Sigmoid colon (tissue), 7 donors: Measurements from ENCODE around the gene NLRC5. TPM values are rescaled to one million over a fixed set of nuclear protein-coding genes. Genes with fewer than 3 reads are reported as not detected.

ENCODE experiments used
- DNase-seq: peaks from one replicate; pipeline ENCODE4 v3.0.0-alpha.2; 2019
- H3K27ac ChIP-seq, 4 donors: fragments of 200-600 bp; sonication (generic); one replicate each; pipeline ENCODE4 v1.5.1; 2016 to 2019; ENCODE audit warnings: mild to moderate bottlenecking in 1 of 4
- H3K27me3 ChIP-seq, 3 donors: fragments of 200-600 bp; sonication (generic); one replicate each; pipeline ENCODE4 v1.5.1; 2019; ENCODE audit warnings: mild to moderate bottlenecking in 1 of 3
- H3K36me3 ChIP-seq, 4 donors: fragments of 200-600 bp; sonication (generic); one replicate each; pipeline ENCODE4 v1.5.1; 2016 to 2019
- H3K4me1 ChIP-seq, 4 donors: fragments of 200-600 bp; sonication (generic); one replicate each; pipeline ENCODE4 v1.5.1; 2017 to 2019
- H3K4me3 ChIP-seq, 4 donors: fragments of 200-600 bp; sonication (generic); one replicate each; pipeline ENCODE4 v1.5.1; 2017 to 2019; ENCODE audit warnings: mild to moderate bottlenecking in 2 of 4, moderate library complexity in 1 of 4
- H3K9me3 ChIP-seq, 4 donors: fragments of 200-600 bp in 3 of 4; sonication (generic) in 3 of 4; one replicate each; pipeline versions ENCODE4 v1.5.1 to v1.6.1; 2013 to 2019
- EP300 ChIP-seq, 4 donors: sonication (generic); formaldehyde crosslinking; IDR thresholded peaks; one replicate each; pipeline ENCODE4 v1.6.1; 2017; ENCODE audit warnings: antibody characterized with exemption in 4 of 4
- POLR2A ChIP-seq, 2 donors: fragments of 450-650 bp; IDR thresholded peaks; one replicate each; pipeline ENCODE4 v1.6.1; 2016; ENCODE audit warnings: antibody characterized with exemption in 2 of 2, mild to moderate bottlenecking in 2 of 2, moderate library complexity in 2 of 2
- POLR2AphosphoS5 ChIP-seq, 4 donors: sonication (generic); formaldehyde crosslinking; IDR thresholded peaks; one replicate each; pipeline ENCODE4 v1.6.1; 2017; ENCODE audit warnings: antibody characterized with exemption in 4 of 4
- WGBS, 2 donors: extraction: QIAGEN DNeasy Blood & Tissue Kit; methylation state at CpG; one replicate each; pipeline ENCODE4 v1.1.7; 2013; 5-methylcytosine and 5-hydroxymethylcytosine counted together
- intact Hi-C: fragments of 100-400 bp; cut with DNase I; formaldehyde crosslinking; loops from one replicate; pipeline ENCODE4 v1.15.1; 2023
- polyA plus RNA-seq, 3 donors: library from polyadenylated mRNA; stranded (reverse); fragments of 200-250 nt; gene quantifications; one replicate each; pipeline ENCODE4 v1.2.3, GENCODE V29; 2013
- total RNA-seq, 4 donors: library from RNA; depleted of rRNA; stranded (reverse); fragments of >200 nt; gene quantifications; one replicate each; pipeline ENCODE4 v1.1.0, GENCODE V29; 2016
- TF ChIP-seq, protein P1 (sequence below), 4 experiments: fragments of 450-650 bp in 3 of 4; fragments of 200-600 bp in 1 of 4; IDR thresholded peaks; one replicate each; pipeline ENCODE4 v1.5.1; 2016 to 2019; ENCODE audit warnings: antibody characterized with exemption in 4 of 4, mild to moderate bottlenecking in 3 of 4, moderate library complexity in 2 of 4
- donor health status: healthy with polysubstance abuse.
- donor health status: Bipolar disorder and iron deficiency.
- donor health status: healthy.

NLRC5 gene
- total and polyA plus RNA-seq, 7 donors = 9.5 to 119 (median 19.5) TPM

GRCh38 chr16:57041182-57042156, 52.1 kb downstream of the NLRC5 start:
- 56 to 84% methylated on average over 12 of the region's 12 CpGs for WGBS, 2 donors
- H3K4me3 ChIP-seq = no peak overlapping the region
- H3K4me1 ChIP-seq = peaks cover 0 to 11% (median 5%) of the 10 kb centered on the region in 4 donors
- H3K9me3 ChIP-seq = no peaks in the 10 kb centered on the region
- intact Hi-C loops = no loop called here
- H3K27me3 ChIP-seq = no peaks in the 10 kb centered on the region
- TF ChIP-seq POLR2AphosphoS5 (IDR thresholded peaks at IDR 0.05) = no peak
- no peak for TF ChIP-seq EP300 (IDR thresholded peaks at IDR 0.05)
- no peak for TF ChIP-seq POLR2A (IDR thresholded peaks at IDR 0.05)
- TF ChIP-seq, protein P1, sequence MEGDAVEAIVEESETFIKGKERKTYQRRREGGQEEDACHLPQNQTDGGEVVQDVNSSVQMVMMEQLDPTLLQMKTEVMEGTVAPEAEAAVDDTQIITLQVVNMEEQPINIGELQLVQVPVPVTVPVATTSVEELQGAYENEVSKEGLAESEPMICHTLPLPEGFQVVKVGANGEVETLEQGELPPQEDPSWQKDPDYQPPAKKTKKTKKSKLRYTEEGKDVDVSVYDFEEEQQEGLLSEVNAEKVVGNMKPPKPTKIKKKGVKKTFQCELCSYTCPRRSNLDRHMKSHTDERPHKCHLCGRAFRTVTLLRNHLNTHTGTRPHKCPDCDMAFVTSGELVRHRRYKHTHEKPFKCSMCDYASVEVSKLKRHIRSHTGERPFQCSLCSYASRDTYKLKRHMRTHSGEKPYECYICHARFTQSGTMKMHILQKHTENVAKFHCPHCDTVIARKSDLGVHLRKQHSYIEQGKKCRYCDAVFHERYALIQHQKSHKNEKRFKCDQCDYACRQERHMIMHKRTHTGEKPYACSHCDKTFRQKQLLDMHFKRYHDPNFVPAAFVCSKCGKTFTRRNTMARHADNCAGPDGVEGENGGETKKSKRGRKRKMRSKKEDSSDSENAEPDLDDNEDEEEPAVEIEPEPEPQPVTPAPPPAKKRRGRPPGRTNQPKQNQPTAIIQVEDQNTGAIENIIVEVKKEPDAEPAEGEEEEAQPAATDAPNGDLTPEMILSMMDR (IDR thresholded peaks at IDR 0.05) = no peak
- no peak for DNase-seq
- H3K36me3 ChIP-seq = peaks cover 0 to 40% (median 7%) of the 10 kb centered on the region in 4 donors
- no peak overlapping the region for H3K27ac ChIP-seq

DNA sequence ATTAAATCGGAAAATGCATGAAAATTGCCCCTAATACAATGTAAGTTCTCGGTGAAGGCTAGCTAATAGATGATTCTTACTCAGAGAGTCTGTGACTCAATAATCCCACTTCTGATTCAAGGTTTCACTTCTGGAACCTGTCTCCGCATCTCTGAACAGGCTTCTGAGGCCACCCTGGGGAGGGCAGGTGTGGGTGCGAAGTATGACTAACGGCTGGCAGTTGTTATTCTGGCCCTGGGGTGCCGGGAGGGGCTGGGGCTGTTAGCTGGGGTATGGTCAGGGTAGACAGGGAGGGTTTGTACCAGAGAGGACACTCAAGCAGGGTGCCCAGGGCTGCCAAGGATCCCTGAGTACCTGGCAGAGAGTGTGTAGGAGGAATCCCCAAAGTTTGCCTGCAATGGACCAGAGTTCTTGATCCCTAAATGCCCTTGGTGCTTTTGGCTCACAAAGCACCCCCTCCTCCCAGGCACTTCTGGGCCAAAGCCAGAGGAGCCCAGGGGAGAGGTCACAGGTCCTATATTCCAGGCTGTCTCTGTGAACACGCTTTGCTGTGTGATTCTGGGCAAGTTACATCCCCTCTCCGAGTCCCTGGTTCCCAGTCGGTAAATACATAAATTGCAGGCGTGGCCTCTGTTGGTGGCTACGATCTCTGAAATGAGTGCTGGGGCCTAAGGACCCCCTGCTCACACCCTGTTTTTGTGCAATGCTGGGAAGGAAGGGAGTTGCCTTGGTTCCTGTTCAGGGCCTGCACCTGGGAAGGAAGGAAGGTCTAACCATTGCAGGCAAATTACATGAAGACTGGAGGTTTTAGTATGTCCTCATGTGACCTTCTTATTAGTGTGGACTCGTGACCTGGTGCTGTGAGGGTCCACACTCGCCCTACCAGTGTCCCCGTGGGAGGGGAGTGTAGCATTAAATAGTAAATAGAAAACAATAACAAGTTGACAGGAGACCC, 53.1 kb downstream of the NLRC5 start:
- TF ChIP-seq POLR2AphosphoS5 (IDR thresholded peaks at IDR 0.05) (no peak), EP300 (IDR thresholded peaks at IDR 0.05) (no peak), POLR2A (IDR thresholded peaks at IDR 0.05) (no peak)
- TF ChIP-seq, protein P1 (IDR thresholded peaks at IDR 0.05) = no peak
- DNase-seq = no peak
- peaks cover 0 to 11% (median 5%) of the 10 kb centered on the region in 4 donors for H3K4me1 ChIP-seq
- H3K27ac ChIP-seq = no peak overlapping the region
- H3K4me3 ChIP-seq = no peak overlapping the region
- H3K9me3 ChIP-seq = no peaks in the 10 kb centered on the region
- 48 to 67% methylated on average over 14 of the region's 14 CpGs for WGBS, 2 donors
- no peaks in the 10 kb centered on the region for H3K27me3 ChIP-seq
- H3K36me3 ChIP-seq = peaks cover 0 to 40% (median 9%) of the 10 kb centered on the region in 4 donors
- intact Hi-C loops = no loop called here

DNA sequence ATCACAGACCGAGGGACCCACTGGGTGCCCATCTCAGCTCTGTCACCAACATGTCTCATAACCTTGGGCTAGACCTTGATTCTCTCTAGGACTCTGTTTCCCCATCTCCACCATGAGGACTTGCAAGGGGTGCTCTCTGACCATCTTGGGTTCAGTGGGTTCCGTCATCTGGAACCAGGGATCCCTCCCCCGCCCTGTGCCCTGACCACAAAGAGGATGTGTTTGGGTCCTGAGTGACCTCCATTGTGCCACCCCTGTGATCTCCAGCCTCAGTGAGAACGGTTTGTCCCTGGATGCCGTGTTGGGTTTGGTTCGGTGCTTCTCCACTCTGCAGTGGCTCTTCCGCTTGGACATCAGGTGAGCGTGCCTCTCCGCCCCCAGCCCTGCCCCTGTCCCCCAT, 53.9 kb downstream of the NLRC5 start:
- intact Hi-C loops = no loop called here
- Histone ChIP-seq H3K27me3 (no peaks in the 10 kb centered on the region), H3K4me3 (no peak overlapping the region), H3K36me3 (peaks cover 0 to 46% (median 11%) of the 10 kb centered on the region in 4 donors), H3K4me1 (peaks cover 0 to 11% (median 5%) of the 10 kb centered on the region in 4 donors), H3K27ac (no peak overlapping the region), H3K9me3 (no peaks in the 10 kb centered on the region)
- 84 to 97% methylated on average over 9 of the region's 9 CpGs for WGBS, 2 donors
- DNase-seq = no peak
- TF ChIP-seq POLR2AphosphoS5 (IDR thresholded peaks at IDR 0.05) = no peak
- no peak for TF ChIP-seq POLR2A (IDR thresholded peaks at IDR 0.05)
- TF ChIP-seq, protein P1 (IDR thresholded peaks at IDR 0.05) = no peak
- TF ChIP-seq EP300 (IDR thresholded peaks at IDR 0.05) = no peak

DNA sequence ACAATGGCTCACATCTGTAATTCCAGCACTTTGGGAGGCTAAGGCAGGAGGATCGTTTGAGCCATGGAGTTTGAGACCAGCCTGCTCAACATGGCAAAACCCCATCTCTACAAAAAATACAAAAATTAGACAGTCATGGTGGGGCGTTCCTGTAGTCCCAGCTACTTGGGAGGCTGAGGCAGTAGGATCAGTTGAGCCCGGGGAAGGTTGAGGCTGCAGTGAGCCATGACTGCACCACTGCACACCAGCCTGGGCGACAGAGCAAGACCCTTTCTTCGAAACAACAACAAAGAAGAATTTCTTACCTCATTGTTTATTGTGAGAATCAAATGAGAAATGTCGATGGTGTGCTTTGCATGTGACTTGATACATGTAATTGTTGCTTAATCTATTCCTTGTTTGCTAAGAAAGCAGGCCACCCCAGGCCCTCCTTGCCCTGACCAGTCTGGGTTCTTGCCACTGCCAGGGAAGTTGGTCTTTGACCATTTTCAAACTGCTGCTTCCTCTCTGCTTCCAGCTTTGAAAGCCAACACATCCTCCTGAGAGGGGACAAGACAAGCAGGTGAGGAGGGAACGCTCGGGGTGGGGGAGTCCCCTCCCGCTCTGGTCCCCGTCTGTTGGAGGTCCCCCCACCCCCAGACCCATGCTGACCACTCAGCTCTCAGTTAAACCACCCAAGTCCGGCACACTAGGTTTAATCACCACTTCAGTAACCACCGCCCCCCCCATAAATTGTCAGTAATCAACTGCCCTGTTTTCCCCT, 55.8 kb downstream of the NLRC5 start:
- TF ChIP-seq POLR2AphosphoS5 (IDR thresholded peaks at IDR 0.05) (no peak), POLR2A (IDR thresholded peaks at IDR 0.05) (no peak), EP300 (IDR thresholded peaks at IDR 0.05) (no peak)
- TF ChIP-seq, protein P1 (IDR thresholded peaks at IDR 0.05) = no peak
- Histone ChIP-seq H3K4me3 (no peak overlapping the region), H3K9me3 (no peaks in the 10 kb centered on the region), H3K27ac (no peak overlapping the region), H3K4me1 (peaks cover 0 to 11% (median 5%) of the 10 kb centered on the region in 4 donors), H3K27me3 (no peaks in the 10 kb centered on the region), H3K36me3 (peaks cover 0 to 46% (median 6%) of the 10 kb centered on the region in 4 donors)
- no peak for DNase-seq
- intact Hi-C loops = loop anchor here (1.0 kb wide), 1 partner anchor 178 kb away; no protein-coding TSS in a partner anchor
- 71 to 85% methylated on average over 12 of the region's 12 CpGs for WGBS, 2 donors
